Thoracic aorta (tissue), 2 donors: ENCODE results near the gene PRKCB. TPM values are rescaled to one million over a fixed set of nuclear protein-coding genes. Genes with fewer than 3 reads are reported as not detected.
"Not testable (repeated sequence)": the region's sequence is repeated elsewhere in the genome, so short reads cannot be mapped to it uniquely, and the experiment has no call there.

Source experiments
- ATAC-seq: fragments of 150-250 bp; one replicate; pipeline ENCODE4 v1.8.0; 2017; ENCODE audit warnings: low read depth; ENCODE audit not compliant: insufficient number of reproducible peaks, low FRiP score
- DNase-seq: peaks from one replicate; pipeline ENCODE4 v3.0.0-alpha.2; 2020; ENCODE audit warnings: low spot score
- H3K27ac ChIP-seq, 2 donors: fragments of 200-600 bp; sonication (generic); 1 replicate in 1 of 2; 2 replicates in 1 of 2; pipeline ENCODE4 v1.5.1; 2016; ENCODE audit warnings: mild to moderate bottlenecking in 2 of 2, moderate library complexity in 2 of 2
- H3K27me3 ChIP-seq: fragments of 200-600 bp; sonication (generic); replicated peaks from 2 replicates; pipeline ENCODE4 v1.6.0; 2016; ENCODE audit warnings: mild to moderate bottlenecking; ENCODE audit not compliant: insufficient read depth
- H3K36me3 ChIP-seq: fragments of 200-600 bp; sonication (generic); one replicate; pipeline ENCODE4 v1.5.1; 2016
- H3K4me1 ChIP-seq, 2 donors: fragments of 200-600 bp; sonication (generic); 1 replicate in 1 of 2; 2 replicates in 1 of 2; pipeline versions ENCODE4 v1.5.1 to v1.6.0; 2016; ENCODE audit warnings: low read depth in 2 of 2, mild to moderate bottlenecking in 1 of 2; ENCODE audit not compliant: control insufficient read depth in 1 of 2
- H3K4me3 ChIP-seq: fragments of 200-600 bp; sonication (generic); 2 replicates; pipeline ENCODE4 v1.5.1; 2016; ENCODE audit warnings: mild to moderate bottlenecking
- H3K9me3 ChIP-seq: fragments of 200-600 bp; sonication (generic); 2 replicates; pipeline ENCODE4 v1.5.1; 2016
- total RNA-seq, 2 donors: library from RNA; depleted of rRNA; stranded (reverse); fragments of >200 nt; gene quantifications; one replicate each; pipeline versions ENCODE4 v1.1.0 to v1.2.3, GENCODE V29; 2016
- TF ChIP-seq, protein P1 (sequence below): fragments of 200-600 bp; sonication (generic); IDR thresholded peaks from one replicate; pipeline ENCODE4 v1.5.1; 2019; ENCODE audit warnings: antibody characterized with exemption

PRKCB gene
- total RNA-seq, 2 donors from 2014 or later, result 3.4 to 7.5 TPM

DNA sequence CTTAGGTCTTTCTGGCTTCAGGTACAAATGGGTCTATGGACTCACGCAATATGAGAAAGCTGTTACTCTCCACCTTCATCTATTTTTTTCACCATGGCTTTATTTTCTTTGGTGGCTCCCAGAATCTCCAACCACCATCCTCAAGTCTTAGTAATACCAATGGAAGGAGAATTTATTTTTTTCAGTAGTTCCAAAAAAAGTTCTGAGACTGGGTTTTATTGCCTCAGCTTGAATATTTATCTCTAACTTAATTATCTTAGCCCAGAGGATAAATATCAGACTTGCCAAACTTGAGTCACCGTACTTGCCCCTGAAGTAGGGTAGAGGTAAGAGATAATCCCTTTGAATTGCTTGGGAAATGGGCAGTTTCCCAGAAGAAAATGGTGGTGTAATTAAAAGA lies 397.2 kb downstream of the PRKCB start:
- H3K4me1 ChIP-seq, result no peaks in the 10 kb centered on the region
- no peaks in the 10 kb centered on the region for H3K36me3 ChIP-seq
- H3K4me3 ChIP-seq, result no peak overlapping the region
- ATAC-seq, result no peak
- no peak for DNase-seq
- H3K27me3 ChIP-seq, result no peaks in the 10 kb centered on the region
- TF ChIP-seq, protein P1, sequence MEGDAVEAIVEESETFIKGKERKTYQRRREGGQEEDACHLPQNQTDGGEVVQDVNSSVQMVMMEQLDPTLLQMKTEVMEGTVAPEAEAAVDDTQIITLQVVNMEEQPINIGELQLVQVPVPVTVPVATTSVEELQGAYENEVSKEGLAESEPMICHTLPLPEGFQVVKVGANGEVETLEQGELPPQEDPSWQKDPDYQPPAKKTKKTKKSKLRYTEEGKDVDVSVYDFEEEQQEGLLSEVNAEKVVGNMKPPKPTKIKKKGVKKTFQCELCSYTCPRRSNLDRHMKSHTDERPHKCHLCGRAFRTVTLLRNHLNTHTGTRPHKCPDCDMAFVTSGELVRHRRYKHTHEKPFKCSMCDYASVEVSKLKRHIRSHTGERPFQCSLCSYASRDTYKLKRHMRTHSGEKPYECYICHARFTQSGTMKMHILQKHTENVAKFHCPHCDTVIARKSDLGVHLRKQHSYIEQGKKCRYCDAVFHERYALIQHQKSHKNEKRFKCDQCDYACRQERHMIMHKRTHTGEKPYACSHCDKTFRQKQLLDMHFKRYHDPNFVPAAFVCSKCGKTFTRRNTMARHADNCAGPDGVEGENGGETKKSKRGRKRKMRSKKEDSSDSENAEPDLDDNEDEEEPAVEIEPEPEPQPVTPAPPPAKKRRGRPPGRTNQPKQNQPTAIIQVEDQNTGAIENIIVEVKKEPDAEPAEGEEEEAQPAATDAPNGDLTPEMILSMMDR, result no peak
- H3K27ac ChIP-seq, result no peak overlapping the region
- H3K9me3 ChIP-seq, result no peaks in the 10 kb centered on the region

DNA sequence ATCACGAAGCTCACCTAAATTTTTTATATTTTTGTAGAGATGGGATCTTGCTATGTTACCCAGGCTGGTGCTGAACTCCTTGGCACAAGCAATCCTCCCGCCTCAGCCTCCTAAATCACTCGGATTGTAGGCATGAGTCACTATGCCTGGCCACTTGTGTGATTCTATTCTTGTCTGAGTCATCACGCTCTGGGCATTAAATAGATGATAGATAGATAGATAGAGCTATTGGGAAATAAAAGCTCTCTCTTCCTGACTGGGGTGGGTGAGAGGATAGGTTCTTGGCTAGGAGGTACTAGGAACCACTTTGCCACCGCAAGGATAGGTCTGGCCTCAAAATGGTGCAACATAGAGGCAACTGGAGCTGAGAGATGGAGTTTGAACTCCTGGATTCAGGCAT lies 399.0 kb downstream of the PRKCB start:
- Histone ChIP-seq H3K27me3 (no peaks in the 10 kb centered on the region), H3K4me3 (no peak overlapping the region), H3K27ac (no peak overlapping the region), H3K4me1 (no peaks in the 10 kb centered on the region), H3K36me3 (no peaks in the 10 kb centered on the region), H3K9me3 (no peaks in the 10 kb centered on the region)
- DNase-seq (no peak), ATAC-seq (no peak)
- TF ChIP-seq, protein P1, result no peak

DNA sequence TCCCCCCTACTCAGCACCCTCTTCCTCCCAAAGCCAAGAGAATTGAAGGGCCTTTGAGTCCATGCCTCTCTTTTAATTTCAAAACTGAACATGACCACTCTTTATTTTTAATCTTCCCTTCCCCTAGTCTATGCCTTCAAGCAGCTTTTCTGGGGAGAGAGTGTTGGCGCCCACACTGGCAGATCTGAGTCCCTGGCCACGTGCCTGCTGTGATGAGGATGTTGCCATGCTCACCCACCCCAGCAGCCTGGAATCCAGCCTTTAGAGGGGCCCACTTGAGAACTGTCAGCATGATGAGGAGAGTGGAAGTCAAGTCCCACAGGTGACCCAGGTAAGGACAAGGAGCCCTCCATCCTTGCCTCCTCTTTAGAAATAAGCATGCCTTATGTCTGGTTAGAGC lies 400.0 kb downstream of the PRKCB start:
- Histone ChIP-seq H3K27ac (no peak overlapping the region), H3K27me3 (no peaks in the 10 kb centered on the region), H3K4me1 (no peaks in the 10 kb centered on the region), H3K36me3 (no peaks in the 10 kb centered on the region), H3K4me3 (no peak overlapping the region), H3K9me3 (no peaks in the 10 kb centered on the region)
- no peak for DNase-seq
- TF ChIP-seq, protein P1, result no peak
- no peak for ATAC-seq

DNA sequence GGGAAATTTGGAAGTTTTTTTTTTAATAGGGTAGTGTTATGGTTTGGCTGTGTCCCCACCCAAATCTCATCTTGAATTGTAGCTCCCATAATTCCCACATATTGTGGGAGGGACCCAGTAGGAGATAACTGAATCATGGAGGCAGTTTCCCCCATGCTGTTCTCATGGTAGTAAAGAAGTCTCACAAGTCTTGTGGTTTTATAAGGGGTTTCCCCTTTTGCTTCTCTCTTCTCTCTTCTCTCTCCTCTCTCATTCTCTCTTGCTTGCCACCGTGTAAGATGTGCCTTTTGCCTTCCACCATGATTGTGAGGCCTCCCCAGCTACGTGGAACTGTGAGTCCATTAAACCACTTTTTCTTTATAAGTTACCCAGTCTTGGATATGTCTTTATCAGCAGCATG lies 403.1 kb downstream of the PRKCB start:
- H3K36me3 ChIP-seq, DNase-seq, ATAC-seq, H3K4me3 ChIP-seq, H3K27me3 ChIP-seq, H3K4me1 ChIP-seq, H3K9me3 ChIP-seq, H3K27ac ChIP-seq: not testable (repeated sequence)

DNA sequence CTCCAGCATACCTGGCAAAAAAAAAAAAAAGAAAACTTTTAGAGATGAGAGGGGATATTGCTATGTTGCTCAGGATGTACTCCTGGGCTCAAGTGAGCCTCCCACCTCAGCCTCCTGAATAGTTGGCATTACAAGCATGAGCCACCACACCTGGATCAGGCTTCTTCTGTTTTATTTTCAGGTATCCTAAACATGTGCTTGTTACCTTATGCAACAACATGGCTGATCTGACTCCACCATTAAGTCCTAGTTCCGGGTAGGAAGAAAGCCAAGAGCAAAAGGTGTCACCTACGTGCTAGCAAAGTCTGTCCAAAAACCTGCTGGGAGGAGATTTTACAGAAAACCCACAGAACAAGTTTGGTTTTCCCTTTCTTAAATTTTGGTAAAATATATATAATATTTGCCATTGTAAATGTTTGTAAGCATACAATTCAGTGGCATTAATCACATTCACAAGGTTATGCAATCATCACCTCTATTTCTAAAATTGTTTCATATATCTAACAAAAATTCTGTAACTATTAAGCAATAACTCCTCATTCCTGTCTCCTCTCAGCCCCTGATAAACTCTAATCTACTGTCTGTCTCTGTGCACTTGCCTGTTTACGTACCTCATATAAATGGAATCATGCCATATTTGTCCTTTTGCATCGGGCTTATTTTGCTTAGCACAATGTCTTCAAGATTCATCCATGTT lies 411.3 kb downstream of the PRKCB start:
- no peaks in the 10 kb centered on the region for H3K9me3 ChIP-seq
- H3K36me3 ChIP-seq, result no peaks in the 10 kb centered on the region
- H3K4me3 ChIP-seq, result no peak overlapping the region
- H3K27me3 ChIP-seq, result no peaks in the 10 kb centered on the region
- DNase-seq, result no peak
- ATAC-seq, result no peak
- no peaks in the 10 kb centered on the region for H3K4me1 ChIP-seq
- no peak overlapping the region for H3K27ac ChIP-seq
- TF ChIP-seq, protein P1, result no peak

DNA sequence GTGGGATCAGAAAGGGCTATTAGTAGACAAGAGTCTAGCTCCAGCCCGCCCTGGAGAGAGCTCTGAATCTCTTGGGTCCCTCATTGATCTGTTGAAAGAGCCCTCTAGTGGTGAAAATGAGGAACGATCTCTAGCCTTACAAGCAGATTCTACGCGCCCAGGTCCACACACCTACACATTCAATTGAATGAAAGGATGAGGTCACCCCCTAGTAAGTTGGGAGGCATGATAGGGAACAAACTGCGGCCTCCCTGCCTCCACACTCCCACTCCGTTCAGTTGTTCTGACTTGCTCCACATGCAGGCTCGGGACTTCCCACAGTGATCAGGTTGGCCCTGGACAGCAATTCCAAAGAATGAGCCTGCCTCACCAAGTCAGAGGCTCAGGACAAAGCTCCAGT lies 417.4 kb downstream of the PRKCB start:
- H3K9me3 ChIP-seq, result no peaks in the 10 kb centered on the region
- DNase-seq (no peak), ATAC-seq (no peak)
- no peaks in the 10 kb centered on the region for H3K27me3 ChIP-seq
- H3K4me1 ChIP-seq, result no peaks in the 10 kb centered on the region
- TF ChIP-seq, protein P1, result peak; percentile 19
- no peaks in the 10 kb centered on the region for H3K36me3 ChIP-seq
- H3K27ac ChIP-seq, result no peak overlapping the region
- H3K4me3 ChIP-seq, result no peak overlapping the region
